A673 (cell line): ENCODE data around the gene FOS. TPM values are rescaled to one million over a fixed set of nuclear protein-coding genes. Genes with fewer than 3 reads are reported as not detected.

ENCODE experiments used
- BruUV-seq: library from RNA; stranded (reverse); fragments of 400-500 nt; replicated peaks from 2 replicates; lab custom pipeline; 2021; lab: Mats Ljungman, UMichigan
- CTCF ChIA-PET: fragments of 300-600 bp; sonication (Branson Sonifier 250); formaldehyde crosslinking; loops from one replicate; lab custom pipeline; 2022; ENCODE audit warnings: antibody characterized with exemption; lab: Charles Lee
- POLR2A ChIA-PET: fragments of 300-600 bp; sonication (Branson Sonifier 250); formaldehyde crosslinking; loops from one replicate; lab custom pipeline; 2022; ENCODE audit warnings: antibody characterized with exemption; ENCODE audit not compliant: low non-redundant PET; lab: Charles Lee
- DNase-seq: peaks from one replicate; pipeline ENCODE4 v3.0.0-alpha.2; 2015; ENCODE audit warnings: low spot score
- H3K27ac ChIP-seq: fragments of 200-600 bp; sonication (generic); 2 replicates; pipeline ENCODE4 v1.5.1; 2016; ENCODE audit warnings: mixed run types, low read depth, mild to moderate bottlenecking, mixed read lengths, antibody characterized with exemption, low read length; ENCODE audit not compliant: poor library complexity, severe bottlenecking
- H3K27me3 ChIP-seq: fragments of 200-600 bp; sonication (generic); replicated peaks from 2 replicates; pipeline ENCODE4 v1.6.1; 2017; ENCODE audit warnings: mixed run types, low read depth, mild to moderate bottlenecking, mixed read lengths, antibody characterized with exemption, low read length; ENCODE audit not compliant: insufficient read depth, poor library complexity
- H3K36me3 ChIP-seq: fragments of 200-600 bp; sonication (generic); 2 replicates; pipeline ENCODE4 v1.6.1; 2016; ENCODE audit warnings: mixed run types, mild to moderate bottlenecking, mixed read lengths, antibody characterized with exemption, low read length; ENCODE audit not compliant: insufficient read depth, poor library complexity, severe bottlenecking
- H3K4me1 ChIP-seq: fragments of 200-600 bp; sonication (generic); 2 replicates; pipeline ENCODE4 v1.6.1; 2017; ENCODE audit warnings: mixed run types, mild to moderate bottlenecking, mixed read lengths, antibody characterized with exemption, low read length; ENCODE audit not compliant: insufficient read depth, poor library complexity, severe bottlenecking
- H3K4me3 ChIP-seq: fragments of 200-600 bp; sonication (generic); 2 replicates; pipeline ENCODE4 v1.5.1; 2016; ENCODE audit warnings: low read depth, mixed run types, mild to moderate bottlenecking, mixed read lengths, low read length; ENCODE audit not compliant: poor library complexity, severe bottlenecking
- H3K9me3 ChIP-seq: fragments of 200-600 bp; sonication (generic); 2 replicates; pipeline ENCODE4 v1.6.1; 2016; ENCODE audit warnings: mixed run types, low read depth, mild to moderate bottlenecking, mixed read lengths, antibody characterized with exemption, low read length; ENCODE audit not compliant: poor library complexity, severe bottlenecking
- CTCF ChIP-seq: fragments of 300-800, 200-600 bp; sonication (generic); conservative IDR thresholded peaks from 2 replicates; pipeline ENCODE4 v1.5.1; 2017; ENCODE audit warnings: low read depth, mild to moderate bottlenecking, antibody characterized with exemption, low read length, moderate library complexity, mixed read lengths
- EZH2 ChIP-seq: fragments of 200-600 bp; sonication (generic); IDR thresholded peaks from 2 replicates; pipeline ENCODE4 v1.6.1; 2017; ENCODE audit warnings: borderline replicate concordance, low read depth, mild to moderate bottlenecking, mixed read lengths, antibody characterized with exemption, low read length; ENCODE audit not compliant: poor library complexity, severe bottlenecking
- intact Hi-C: fragments of 100-400 bp; cut with micrococcal nuclease; formaldehyde crosslinking; loops from one replicate; pipeline ENCODE4 v1.10.0; 2022; ENCODE audit not compliant: unreplicated experiment
- total RNA-seq: library from RNA; stranded (reverse); gene quantifications from 2 replicates; pipeline ENCODE4 v1.2.3, GENCODE V29; 2021

Gene FOS
- total RNA-seq, 1 experiment from 2014 or later = 13.7 TPM

- Histone ChIP-seq H3K4me3 (no peak overlapping the region), H3K36me3 (no peaks in the 10 kb centered on the region), H3K9me3 (no peaks in the 10 kb centered on the region), H3K4me1 (peaks cover 3% of the 10 kb centered on the region), H3K27ac (peak overlapping the region; percentile 35), H3K27me3 (no peaks in the 10 kb centered on the region)
- ChIA-PET POLR2A (interaction anchor here (0.6 kb wide), 1 partner anchor 93 kb away, joined by 13 read pairs; no protein-coding TSS in a partner anchor), CTCF (no interaction called here)
- BruUV-seq = no TSS peak
- intact Hi-C loops = no loop called here
- DNase-seq = peak; percentile 29
- TF ChIP-seq CTCF = no peak
- TF ChIP-seq EZH2 = no peak
Observed at GRCh38 chr14:75267141-75267721, 11.4 kb upstream of the FOS start.

- intact Hi-C loops = no loop called here
- H3K4me1 ChIP-seq = peaks cover 12% of the 10 kb centered on the region
- CTCF ChIA-PET = no interaction called here
- no peaks in the 10 kb centered on the region for H3K9me3 ChIP-seq
- H3K4me3 ChIP-seq = no peak overlapping the region
- POLR2A ChIA-PET = no interaction called here
- no peaks in the 10 kb centered on the region for H3K36me3 ChIP-seq
- no TSS peak for BruUV-seq
- TF ChIP-seq EZH2 (no peak), CTCF (no peak)
- no peak for DNase-seq
- H3K27ac ChIP-seq = no peak overlapping the region
- no peaks in the 10 kb centered on the region for H3K27me3 ChIP-seq
Observed at GRCh38 chr14:75268633-75269550, 9.7 kb upstream of the FOS start.

GRCh38 chr14:75271514-75271913 is 7.1 kb upstream of the FOS start:
- Histone ChIP-seq H3K36me3 (no peaks in the 10 kb centered on the region), H3K4me1 (peaks cover 17% of the 10 kb centered on the region), H3K9me3 (no peaks in the 10 kb centered on the region), H3K27me3 (no peaks in the 10 kb centered on the region), H3K27ac (no peak overlapping the region), H3K4me3 (no peak overlapping the region)
- no peak for DNase-seq
- CTCF ChIA-PET = no interaction called here
- no peak for TF ChIP-seq CTCF
- TF ChIP-seq EZH2 = no peak
- BruUV-seq = no TSS peak
- intact Hi-C loops = no loop called here
- POLR2A ChIA-PET = no interaction called here
